T-helper 1 cell treated with Interleukin-12 subunit alpha and Interleukin-12 subunit beta and Interleukin-4 antibody, amounts not matched to agents 30 ng/mL and 1 ng/mL, for 36 hours (primary cell): ENCODE measurements around the gene KLRF2. TPM values are rescaled to one million over a fixed set of nuclear protein-coding genes. Genes with fewer than 3 reads are reported as not detected.

Experiments
- intact Hi-C: fragments of 100-400 bp; cut with micrococcal nuclease; formaldehyde crosslinking; loops from one replicate; pipeline ENCODE4 v1.15.1; 2024
- total RNA-seq: library from RNA; stranded (reverse); gene quantifications from 2 replicates; pipeline ENCODE4 v1.2.3, GENCODE V29; 2022

The KLRF2 gene
- total RNA-seq, 1 donor from 2014 or later = not detected

- intact Hi-C loops = no loop called here
These were observed 1.9 kb downstream of the KLRF2 start for GRCh38 chr12:9883175-9883574.

- intact Hi-C loops = no loop called here
These were observed 7.5 kb downstream of the KLRF2 start for GRCh38 chr12:9888665-9889273.

GRCh38 chr12:9895215-9895971 is 14.1 kb downstream of the KLRF2 start:
- intact Hi-C loops = no loop called here

- intact Hi-C loops = no loop called here
These were observed 16.2 kb downstream of the KLRF2 start for GRCh38 chr12:9897535-9897934.

GRCh38 chr12:9899209-9899608 is 17.9 kb downstream of the KLRF2 start:
- intact Hi-C loops = no loop called here

- intact Hi-C loops = no loop called here
These were observed 19.6 kb downstream of the KLRF2 start for GRCh38 chr12:9900930-9901329.

GRCh38 chr12:9902539-9903228 is 21.4 kb downstream of the KLRF2 start:
- intact Hi-C loops = no loop called here

GRCh38 chr12:9906873-9907272 is 25.6 kb downstream of the KLRF2 start:
- intact Hi-C loops = loop anchor here (1.0 to 2.0 kb wide), 3 partner anchors 16 to 41 kb away; partner anchors contain the start of gene CLEC2B

GRCh38 chr12:9907769-9908168 is 26.5 kb downstream of the KLRF2 start:
- intact Hi-C loops = loop anchor here (1.0 to 2.0 kb wide), 3 partner anchors 15 to 41 kb away; partner anchors contain the start of gene CLEC2B

GRCh38 chr12:9908350-9908749 is 27.1 kb downstream of the KLRF2 start:
- intact Hi-C loops = no loop called here

- intact Hi-C loops = no loop called here
These were observed 28.4 kb downstream of the KLRF2 start for GRCh38 chr12:9909724-9910123.

- intact Hi-C loops = no loop called here
These were observed 29.6 kb downstream of the KLRF2 start for GRCh38 chr12:9910716-9911421.

- intact Hi-C loops = no loop called here
These were observed 30.4 kb downstream of the KLRF2 start for GRCh38 chr12:9911708-9912107.

- intact Hi-C loops = no loop called here
These were observed 38.2 kb downstream of the KLRF2 start for GRCh38 chr12:9919443-9919842.

- intact Hi-C loops = loop anchor here (10.0 kb wide), 1 partner anchor 286 kb away; no protein-coding TSS in a partner anchor
These were observed 39.2 kb downstream of the KLRF2 start for GRCh38 chr12:9920451-9920850.

GRCh38 chr12:9922429-9922828 is 41.1 kb downstream of the KLRF2 start:
- intact Hi-C loops = loop anchor here (1.0 to 10.0 kb wide), 3 partner anchors 16 to 288 kb away; no protein-coding TSS in a partner anchor

- intact Hi-C loops = loop anchor here (1.0 to 10.0 kb wide), 7 partner anchors 57 to 291 kb away; partner anchors contain the start of gene CLEC2B
These were observed 44.6 kb downstream of the KLRF2 start for GRCh38 chr12:9925705-9926393.

- intact Hi-C loops = loop anchor here (1.0 to 10.0 kb wide), 4 partner anchors 58 to 292 kb away; partner anchors contain the start of gene CLEC2B
These were observed 45.6 kb downstream of the KLRF2 start for GRCh38 chr12:9926876-9927275.

GRCh38 chr12:9928607-9929006 is 47.3 kb downstream of the KLRF2 start:
- intact Hi-C loops = loop anchor here (10.0 kb wide), 1 partner anchor 294 kb away; no protein-coding TSS in a partner anchor

GRCh38 chr12:9931245-9931644 is 50.0 kb downstream of the KLRF2 start:
- intact Hi-C loops = no loop called here

GRCh38 chr12:9932270-9932669 is 51.0 kb downstream of the KLRF2 start, which contains the start of gene CLEC2A:
Gene CLEC2A, minus strand, starts transcription at chr12:9932370. Its CDS starts 41 bp downstream, at chr12:9932329.
- intact Hi-C loops = no loop called here
